HepG2 (cell line): ENCODE data around the gene P2RX5. TPM values are rescaled to one million over a fixed set of nuclear protein-coding genes. Genes with fewer than 3 reads are reported as not detected.

Source experiments
- ARID2 ChIP-seq: sonication (generic); formaldehyde crosslinking; IDR thresholded peaks from 2 replicates; pipeline ENCODE4 v1.8.1; 2022; ENCODE audit warnings: mild to moderate bottlenecking, missing genetic modification reagents, borderline replicate concordance
- ERF ChIP-seq: IDR thresholded peaks from 2 replicates; pipeline ENCODE4 v1.6.1; 2018; ENCODE audit warnings: missing biosample characterization, missing genetic modification reagents
- FOXA3 ChIP-seq: IDR thresholded peaks from 2 replicates; pipeline ENCODE4 v1.6.1; 2016; ENCODE audit warnings: missing genetic modification reagents, missing compliant biosample characterization
- FOXM1 ChIP-seq: sonication (generic); formaldehyde crosslinking; IDR thresholded peaks from 2 replicates; pipeline ENCODE4 v1.5.0; 2020; ENCODE audit warnings: missing genetic modification reagents
- HDAC6 ChIP-seq: fragments of 200-600 bp; sonication (generic); IDR thresholded peaks from 2 replicates; pipeline ENCODE4 v1.7.0; 2017; ENCODE audit warnings: mild to moderate bottlenecking, antibody characterized with exemption, low read length, low read depth
- KDM2A ChIP-seq: sonication (generic); formaldehyde crosslinking; IDR thresholded peaks from 2 replicates; pipeline ENCODE4 v1.4.0; 2020; ENCODE audit warnings: low read depth, missing genetic modification reagents, borderline replicate concordance
- NFE2L2 ChIP-seq: fragments of 150-350 bp; IDR thresholded peaks from 2 replicates; pipeline ENCODE4 v1.6.1; 2014; ENCODE audit warnings: low read length
- PAWR ChIP-seq: sonication (generic); formaldehyde crosslinking; IDR thresholded peaks from 2 replicates; pipeline ENCODE4 v1.4.0; 2020; ENCODE audit warnings: missing genetic modification reagents, mild to moderate bottlenecking, borderline replicate concordance
- PBX3 ChIP-seq: sonication (generic); formaldehyde crosslinking; IDR thresholded peaks from 2 replicates; pipeline ENCODE4 v1.8.1; 2023; ENCODE audit warnings: missing genetic modification reagents, inconsistent platforms, borderline replicate concordance
- RAD51 ChIP-seq: fragments of 450-650 bp; IDR thresholded peaks from 2 replicates; pipeline ENCODE4 v1.6.1; 2016; ENCODE audit warnings: borderline replicate concordance
- TARDBP ChIP-seq: sonication (generic); formaldehyde crosslinking; IDR thresholded peaks from 2 replicates; pipeline ENCODE4 v1.8.0; 2022; ENCODE audit warnings: mild to moderate bottlenecking, missing genetic modification reagents
- XRCC5 ChIP-seq: fragments of 200-400 bp; formaldehyde crosslinking; optimal IDR thresholded peaks from 2 replicates; pipeline ENCODE3; 2017; ENCODE audit warnings: mild to moderate bottlenecking, low read length
- ZNF207 ChIP-seq: fragments of 450-650 bp; IDR thresholded peaks from 2 replicates; pipeline ENCODE4 v1.6.1; 2016; ENCODE audit warnings: antibody characterized with exemption, borderline replicate concordance
- ZNF264 ChIP-seq: sonication (generic); formaldehyde crosslinking; IDR thresholded peaks from 2 replicates; pipeline ENCODE4 v1.4.0; 2020; ENCODE audit warnings: missing genetic modification reagents
- ZNF337 ChIP-seq: sonication (generic); formaldehyde crosslinking; IDR thresholded peaks from 2 replicates; pipeline ENCODE4 v1.5.1; 2020; ENCODE audit warnings: missing genetic modification reagents, low read depth, mild to moderate bottlenecking, borderline replicate concordance
- ZNF33A ChIP-seq: sonication (generic); formaldehyde crosslinking; IDR thresholded peaks from 2 replicates; pipeline ENCODE4 v1.5.1; 2020; ENCODE audit warnings: missing genetic modification reagents, mild to moderate bottlenecking, moderate library complexity, borderline replicate concordance
- ZNF615 ChIP-seq: sonication (generic); formaldehyde crosslinking; IDR thresholded peaks from 2 replicates; pipeline ENCODE4 v1.5.0; 2020; ENCODE audit warnings: mild to moderate bottlenecking, missing genetic modification reagents, borderline replicate concordance
- ZNF891 ChIP-seq: sonication (generic); formaldehyde crosslinking; IDR thresholded peaks from 2 replicates; pipeline ENCODE4 v1.5.0; 2020; ENCODE audit warnings: mild to moderate bottlenecking, missing genetic modification reagents
- polyA plus RNA-seq, 8 experiments: library from polyadenylated mRNA; depleted of rRNA in 3 of 8; stranded (reverse) in 7 of 8; unstranded in 1 of 8; fragments of >200 nt; fragmentation: Illumina TruSeq in 4 of 8; extraction: Trizol in 4 of 8; gene quantifications; 2 replicates each; pipeline versions ENCODE4 v1.2.1 to v1.2.3, GENCODE V29; 2011 to 2016; ENCODE audit warnings: low read depth in 4 of 8, missing spikeins in 1 of 8, mixed read lengths in 1 of 8; ENCODE audit not compliant: insufficient read depth in 1 of 8
- total RNA-seq, 5 experiments: library from RNA; depleted of rRNA; stranded (reverse); fragments of >200 nt; fragmentation: Illumina TruSeq; extraction: Trizol; gene quantifications; 2 replicates each; pipeline ENCODE4 v1.2.3, GENCODE V29; 2016; ENCODE audit warnings: low read depth in 1 of 5
- TF ChIP-seq, protein P1 (sequence below): sonication (generic); formaldehyde crosslinking; IDR thresholded peaks from one replicate; pipeline ENCODE4 v1.5.1; 2020; ENCODE audit warnings: mild to moderate bottlenecking, missing genetic modification reagents; ENCODE audit errors: not compliant biosample characterization
- TF ChIP-seq, protein P2 (sequence below): sonication (generic); formaldehyde crosslinking; IDR thresholded peaks from 2 replicates; pipeline ENCODE4 v1.9.0; 2021; ENCODE audit warnings: missing genetic modification reagents, mild to moderate bottlenecking, borderline replicate concordance

P2RX5 gene
- total and polyA plus RNA-seq, 2 of the 13 experiments (the other 11 are each of a cell fraction or from before 2014, with no cell fraction given) = 0.95 to 1.7 TPM

GRCh38 chr17:3641717-3642486 lies 54.1 kb downstream of the P2RX5 start (continued):
- TF ChIP-seq ERF (CRISPR knock-in tag) (peak; percentile 40; the same call in 1 of the 2 replicates), RAD51 (peak; percentile 97), NFE2L2 (no peak), ZNF891 (CRISPR knock-in tag) (no peak), ZNF337 (CRISPR knock-in tag) (no peak), HDAC6 (no peak), FOXA3 (CRISPR knock-in tag) (peak; percentile 73), XRCC5 (no peak), KDM2A (CRISPR knock-in tag) (no peak), FOXM1 (CRISPR knock-in tag) (no peak), ARID2 (CRISPR knock-in tag) (no peak), PBX3 (CRISPR knock-in tag) (no peak), TARDBP (peak; percentile 55; the same call in 1 of the 2 replicates), ZNF207 (no peak), ZNF264 (CRISPR knock-in tag) (no peak), ZNF615 (CRISPR knock-in tag) (no peak), ZNF33A (CRISPR knock-in tag) (no peak), PAWR (no peak)
- TF ChIP-seq, protein P1, sequence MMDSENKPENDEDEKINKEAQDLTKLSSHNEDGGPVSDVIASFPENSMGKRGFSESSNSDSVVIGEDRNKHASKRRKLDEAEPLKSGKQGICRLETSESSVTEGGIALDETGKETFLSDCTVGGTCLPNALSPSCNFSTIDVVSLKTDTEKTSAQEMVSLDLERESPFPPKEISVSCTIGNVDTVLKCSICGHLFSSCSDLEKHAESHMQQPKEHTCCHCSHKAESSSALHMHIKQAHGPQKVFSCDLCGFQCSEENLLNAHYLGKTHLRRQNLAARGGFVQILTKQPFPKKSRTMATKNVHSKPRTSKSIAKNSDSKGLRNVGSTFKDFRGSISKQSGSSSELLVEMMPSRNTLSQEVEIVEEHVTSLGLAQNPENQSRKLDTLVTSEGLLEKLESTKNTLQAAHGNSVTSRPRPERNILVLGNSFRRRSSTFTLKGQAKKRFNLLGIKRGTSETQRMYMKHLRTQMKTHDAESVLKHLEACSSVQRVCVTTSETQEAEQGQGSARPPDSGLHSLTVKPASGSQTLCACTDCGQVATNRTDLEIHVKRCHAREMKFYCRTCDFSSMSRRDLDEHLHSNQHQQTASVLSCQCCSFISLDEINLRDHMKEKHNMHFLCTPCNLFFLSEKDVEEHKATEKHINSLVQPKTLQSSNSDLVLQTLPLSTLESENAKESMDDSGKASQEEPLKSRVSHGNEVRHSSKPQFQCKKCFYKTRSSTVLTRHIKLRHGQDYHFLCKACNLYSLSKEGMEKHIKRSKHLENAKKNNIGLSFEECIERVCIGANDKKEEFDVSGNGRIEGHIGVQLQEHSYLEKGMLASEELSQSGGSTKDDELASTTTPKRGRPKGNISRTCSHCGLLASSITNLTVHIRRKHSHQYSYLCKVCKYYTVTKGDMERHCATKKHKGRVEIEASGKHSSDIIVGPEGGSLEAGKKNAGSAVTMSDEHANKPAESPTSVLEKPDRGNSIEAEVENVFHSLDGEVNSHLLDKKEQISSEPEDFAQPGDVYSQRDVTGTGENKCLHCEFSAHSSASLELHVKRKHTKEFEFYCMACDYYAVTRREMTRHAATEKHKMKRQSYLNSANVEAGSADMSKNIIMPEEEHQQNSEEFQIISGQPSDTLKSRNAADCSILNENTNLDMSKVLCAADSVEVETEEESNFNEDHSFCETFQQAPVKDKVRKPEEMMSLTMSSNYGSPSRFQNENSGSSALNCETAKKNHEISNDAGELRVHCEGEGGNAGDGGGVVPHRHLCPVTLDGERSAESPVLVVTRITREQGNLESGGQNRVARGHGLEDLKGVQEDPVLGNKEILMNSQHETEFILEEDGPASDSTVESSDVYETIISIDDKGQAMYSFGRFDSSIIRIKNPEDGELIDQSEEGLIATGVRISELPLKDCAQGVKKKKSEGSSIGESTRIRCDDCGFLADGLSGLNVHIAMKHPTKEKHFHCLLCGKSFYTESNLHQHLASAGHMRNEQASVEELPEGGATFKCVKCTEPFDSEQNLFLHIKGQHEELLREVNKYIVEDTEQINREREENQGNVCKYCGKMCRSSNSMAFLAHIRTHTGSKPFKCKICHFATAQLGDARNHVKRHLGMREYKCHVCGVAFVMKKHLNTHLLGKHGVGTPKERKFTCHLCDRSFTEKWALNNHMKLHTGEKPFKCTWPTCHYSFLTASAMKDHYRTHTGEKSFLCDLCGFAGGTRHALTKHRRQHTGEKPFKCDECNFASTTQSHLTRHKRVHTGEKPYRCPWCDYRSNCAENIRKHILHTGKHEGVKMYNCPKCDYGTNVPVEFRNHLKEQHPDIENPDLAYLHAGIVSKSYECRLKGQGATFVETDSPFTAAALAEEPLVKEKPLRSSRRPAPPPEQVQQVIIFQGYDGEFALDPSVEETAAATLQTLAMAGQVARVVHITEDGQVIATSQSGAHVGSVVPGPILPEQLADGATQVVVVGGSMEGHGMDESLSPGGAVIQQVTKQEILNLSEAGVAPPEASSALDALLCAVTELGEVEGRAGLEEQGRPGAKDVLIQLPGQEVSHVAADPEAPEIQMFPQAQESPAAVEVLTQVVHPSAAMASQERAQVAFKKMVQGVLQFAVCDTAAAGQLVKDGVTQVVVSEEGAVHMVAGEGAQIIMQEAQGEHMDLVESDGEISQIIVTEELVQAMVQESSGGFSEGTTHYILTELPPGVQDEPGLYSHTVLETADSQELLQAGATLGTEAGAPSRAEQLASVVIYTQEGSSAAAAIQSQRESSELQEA (CRISPR knock-in tag) = no peak
- TF ChIP-seq, protein P2, sequence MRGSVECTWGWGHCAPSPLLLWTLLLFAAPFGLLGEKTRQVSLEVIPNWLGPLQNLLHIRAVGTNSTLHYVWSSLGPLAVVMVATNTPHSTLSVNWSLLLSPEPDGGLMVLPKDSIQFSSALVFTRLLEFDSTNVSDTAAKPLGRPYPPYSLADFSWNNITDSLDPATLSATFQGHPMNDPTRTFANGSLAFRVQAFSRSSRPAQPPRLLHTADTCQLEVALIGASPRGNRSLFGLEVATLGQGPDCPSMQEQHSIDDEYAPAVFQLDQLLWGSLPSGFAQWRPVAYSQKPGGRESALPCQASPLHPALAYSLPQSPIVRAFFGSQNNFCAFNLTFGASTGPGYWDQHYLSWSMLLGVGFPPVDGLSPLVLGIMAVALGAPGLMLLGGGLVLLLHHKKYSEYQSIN (CRISPR knock-in tag) = no peak
